Stimulated activated CD8-positive, alpha-beta memory T cell treated with anti-CD3 and anti-CD28 coated beads, Interleukin-7, amount 100 ng/mL, for 24 hours (primary cell): ENCODE results near the gene SLC9C2.
"Not testable (repeated sequence)": the region's sequence is repeated elsewhere in the genome, so short reads cannot be mapped to it uniquely, and the experiment has no call there.

Source experiments
- DNase-seq: peaks from one replicate; pipeline ENCODE4 v3.0.0-alpha.2; 2020; ENCODE audit warnings: low read depth

SLC9C2 gene

DNA sequence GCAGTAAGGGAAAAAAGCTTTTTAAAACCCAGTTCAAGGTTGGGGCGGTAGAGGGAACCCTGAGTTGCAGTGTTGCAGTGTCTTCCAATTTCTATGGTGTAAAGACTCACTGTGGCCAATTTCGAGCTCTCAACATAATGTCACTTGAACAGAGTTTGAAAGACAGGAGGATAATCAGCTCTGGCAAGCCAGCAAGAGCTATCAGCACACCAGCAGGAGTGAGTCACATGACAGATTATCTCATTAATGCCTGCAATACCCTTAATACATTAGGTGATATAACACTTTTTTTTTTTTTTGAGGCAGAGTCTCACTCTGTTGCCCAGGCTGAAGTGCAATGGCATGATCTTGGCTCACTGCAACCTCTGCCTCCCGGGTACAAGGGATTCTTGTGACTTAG, 22.8 kb downstream of the SLC9C2 start:
- DNase-seq: no peak

DNA sequence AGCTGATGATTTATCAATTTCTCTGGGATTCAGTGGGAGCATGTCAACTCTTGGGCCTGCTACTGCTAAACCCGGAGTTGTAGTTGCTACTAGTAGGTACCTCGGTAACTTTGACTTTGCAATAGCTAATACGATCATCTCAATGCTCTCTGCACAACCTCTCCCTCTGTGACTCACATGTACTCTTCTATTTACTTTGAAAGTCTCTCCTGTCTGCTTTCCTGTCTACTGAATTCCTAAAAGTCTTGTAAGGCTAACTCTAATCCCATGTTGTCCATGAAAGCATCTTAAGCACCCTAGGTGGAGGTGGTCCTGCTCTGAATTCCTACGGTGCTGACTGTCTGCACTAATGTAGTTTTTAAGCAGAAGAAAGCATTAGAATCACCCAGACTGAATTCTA, 29.3 kb downstream of the SLC9C2 start:
- no peak for DNase-seq

DNA sequence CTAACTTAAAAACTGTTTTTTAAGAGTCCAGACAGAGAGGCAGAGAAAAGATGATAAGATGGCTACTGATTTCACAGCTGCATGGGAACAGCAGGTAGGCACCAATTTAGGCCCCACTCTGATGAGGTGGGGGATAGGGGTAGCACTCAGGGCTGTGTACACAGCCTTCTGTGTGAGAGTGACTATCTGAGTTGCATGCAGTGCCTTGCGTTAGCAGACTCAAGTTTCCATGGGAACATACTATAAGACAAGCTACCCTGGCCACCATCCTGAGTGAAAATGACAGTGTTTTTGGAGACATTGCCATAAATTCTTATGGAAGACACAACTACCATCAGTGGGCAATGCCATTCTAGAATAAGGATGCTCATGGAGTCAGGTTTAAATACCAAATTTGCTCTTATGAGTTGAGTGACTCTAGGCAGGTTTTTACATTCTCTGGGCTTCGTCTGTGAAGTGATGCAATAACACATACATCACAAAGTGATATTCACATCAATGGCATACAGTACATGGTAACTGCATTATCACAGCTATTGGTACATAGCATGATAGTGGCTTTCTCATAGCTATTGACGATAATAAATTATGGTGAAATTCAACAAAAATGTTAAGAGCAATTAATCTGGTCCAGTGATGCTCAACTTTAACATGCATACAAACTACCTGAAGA, 30.5 kb downstream of the SLC9C2 start:
- no peak for DNase-seq

DNA sequence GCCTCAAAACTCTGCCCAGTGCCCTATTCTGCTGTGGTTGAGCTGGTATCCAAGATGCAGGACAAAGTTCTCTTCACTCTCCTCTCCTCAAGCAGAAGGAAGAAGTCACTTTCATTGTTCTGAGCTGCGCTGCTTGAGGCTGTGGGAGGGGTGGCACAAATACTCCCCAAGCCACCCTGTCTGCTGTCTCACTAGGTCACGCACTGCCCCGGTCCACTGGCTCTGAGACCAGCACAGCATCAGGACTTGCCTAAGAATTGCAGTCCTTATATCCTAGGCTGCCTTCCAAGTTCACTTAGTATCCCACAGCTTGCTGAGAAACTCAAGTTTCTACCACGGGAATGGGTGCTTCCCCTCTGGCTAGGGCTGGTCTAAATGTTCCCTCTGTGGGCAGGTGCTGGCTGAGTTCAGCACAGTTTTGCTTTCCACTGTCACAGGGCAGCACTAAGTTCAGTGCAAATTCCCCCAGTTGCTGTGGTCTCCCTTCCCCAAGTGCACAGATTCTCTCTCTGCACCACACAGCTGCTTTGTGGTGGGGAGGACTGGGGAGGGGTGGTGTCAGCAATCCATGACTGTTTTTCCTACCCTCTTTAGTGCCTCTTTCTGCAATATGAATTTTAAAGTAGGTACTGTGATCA, 32.4 kb downstream of the SLC9C2 start:
- DNase-seq: no peak

DNA sequence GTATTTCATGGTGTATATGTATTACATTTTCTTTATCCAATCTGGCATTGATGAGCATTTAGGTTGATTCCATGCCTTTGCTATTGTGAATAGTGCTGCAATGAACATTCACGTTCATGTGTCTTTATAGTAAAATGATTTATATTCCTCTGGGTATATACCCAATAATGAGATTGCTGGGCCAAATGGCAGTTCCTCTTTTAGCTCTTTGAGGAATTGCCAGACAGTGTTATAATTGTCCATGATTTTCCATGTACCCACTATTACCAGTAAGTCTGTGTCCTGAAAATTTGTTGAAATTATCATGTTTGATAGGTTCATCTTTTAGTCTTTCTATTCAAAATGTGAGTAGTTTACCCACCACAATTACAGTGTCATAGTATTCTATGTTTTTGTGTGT, 34.4 kb downstream of the SLC9C2 start:
- DNase-seq: no peak

DNA sequence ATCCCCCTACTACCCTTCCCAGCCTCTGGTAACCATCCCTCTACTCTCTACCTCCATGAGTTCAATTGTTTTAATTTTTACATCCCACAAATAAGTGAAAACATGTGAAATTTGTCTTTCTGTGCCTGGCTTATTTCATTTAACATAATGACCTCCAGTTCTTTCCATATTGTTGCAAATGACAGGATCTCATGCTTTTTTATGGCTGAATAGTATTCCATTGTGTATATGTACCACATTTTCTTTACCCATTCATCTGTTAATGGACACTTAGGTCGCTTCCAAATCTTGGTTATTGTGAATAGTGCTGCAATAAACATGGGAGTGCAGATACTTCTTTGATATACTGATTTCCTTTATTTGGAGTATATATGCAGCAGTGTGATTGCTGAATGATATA, 39.0 kb downstream of the SLC9C2 start:
- not testable (repeated sequence) for DNase-seq

DNA sequence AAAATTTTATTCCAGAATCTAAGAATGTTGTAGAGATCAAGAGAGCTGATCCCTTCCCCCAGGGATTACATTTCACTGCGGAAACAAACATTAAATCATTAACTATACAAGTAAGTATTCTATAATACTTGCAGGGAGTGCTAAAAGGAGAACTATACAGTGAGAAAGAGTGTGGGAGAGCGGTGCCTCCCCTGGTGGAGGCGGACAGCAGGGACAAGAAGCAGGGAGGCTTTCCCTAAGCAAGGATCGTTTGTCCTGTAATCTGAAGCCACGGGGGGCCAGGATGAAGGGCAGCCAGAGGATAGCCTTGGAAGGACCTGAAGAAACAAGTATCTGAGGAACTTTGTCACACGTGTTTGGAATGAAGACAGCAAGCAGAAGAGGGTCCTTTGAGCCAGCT, 40.1 kb downstream of the SLC9C2 start:
- no peak for DNase-seq

DNA sequence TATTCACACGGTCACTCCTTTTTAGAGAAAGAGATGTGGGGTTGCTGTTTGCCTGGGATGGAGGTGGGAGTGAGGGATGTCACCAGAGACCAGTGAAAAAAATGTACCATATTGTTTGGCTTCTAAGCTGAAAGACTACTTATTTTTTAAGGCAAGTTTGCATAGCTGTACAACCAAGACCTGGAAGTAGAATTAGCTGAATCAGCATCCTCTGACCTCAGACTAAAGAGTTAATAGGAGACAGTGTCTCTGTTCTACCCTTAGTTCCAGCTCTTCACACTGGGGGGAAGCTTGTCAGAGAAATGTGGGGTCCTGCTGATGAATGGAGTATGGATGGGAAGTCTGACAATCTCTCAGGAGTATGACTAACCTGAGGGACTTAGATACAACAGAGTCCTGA, 41.6 kb downstream of the SLC9C2 start:
- no peak for DNase-seq

DNA sequence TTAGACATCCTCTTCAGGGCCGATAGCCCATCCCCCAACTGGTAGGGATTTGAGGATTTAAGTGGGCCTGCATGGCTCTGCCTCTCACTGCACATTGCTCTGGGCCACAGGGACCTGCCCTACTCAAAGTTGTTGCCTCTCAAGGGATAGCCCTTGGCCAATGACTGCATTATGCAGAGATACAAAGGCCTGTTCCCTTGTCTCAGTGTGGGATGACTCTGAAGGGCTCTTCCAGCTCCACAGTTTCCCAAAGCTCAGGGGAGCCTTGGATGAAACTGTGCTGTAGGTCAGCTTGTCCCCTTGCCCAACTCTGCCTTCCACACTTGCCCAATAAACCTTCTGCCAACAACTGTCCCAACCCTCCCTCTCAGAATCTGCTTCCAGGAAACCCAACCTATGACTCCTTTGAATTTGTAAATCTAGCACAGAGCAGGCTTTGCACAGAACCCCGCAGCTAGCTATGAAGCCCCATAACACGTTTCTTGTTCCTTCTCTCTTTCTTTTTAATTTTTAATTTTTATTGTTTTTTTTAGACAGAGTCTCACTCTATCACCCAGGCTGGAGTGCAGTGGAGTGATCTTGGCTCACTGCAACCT, 42.5 kb downstream of the SLC9C2 start:
- DNase-seq: no peak

DNA sequence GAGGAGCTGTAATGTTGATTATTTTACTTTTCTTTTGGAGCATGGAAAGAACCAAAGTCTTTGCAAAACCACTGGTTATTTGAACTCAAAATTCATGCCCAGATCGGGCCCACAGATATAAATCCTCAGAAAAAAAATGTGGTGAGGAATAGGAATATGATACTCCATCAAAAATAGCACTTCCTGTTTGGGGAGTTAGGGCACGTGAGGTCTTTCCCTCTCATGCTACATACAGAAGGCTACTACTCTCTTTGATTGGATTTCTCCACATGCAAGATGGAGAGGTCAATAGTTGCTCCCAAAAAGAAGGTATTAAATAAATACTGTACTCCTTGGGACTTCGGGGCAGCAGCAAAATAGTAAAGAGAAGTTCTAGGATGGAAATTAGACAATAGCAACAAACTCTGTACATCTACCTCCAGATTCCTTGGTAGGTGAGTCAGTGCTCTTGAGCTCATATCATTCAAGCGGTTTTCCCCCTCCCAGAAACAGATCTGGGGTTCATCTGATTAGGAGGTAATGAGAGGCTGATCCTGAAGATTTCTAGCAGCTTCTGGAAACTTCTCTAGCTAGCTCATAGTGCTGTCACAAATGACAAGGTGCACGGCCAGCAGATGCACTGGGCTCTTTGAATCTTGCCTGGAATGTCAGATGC, 47.1 kb downstream of the SLC9C2 start:
- DNase-seq: no peak

DNA sequence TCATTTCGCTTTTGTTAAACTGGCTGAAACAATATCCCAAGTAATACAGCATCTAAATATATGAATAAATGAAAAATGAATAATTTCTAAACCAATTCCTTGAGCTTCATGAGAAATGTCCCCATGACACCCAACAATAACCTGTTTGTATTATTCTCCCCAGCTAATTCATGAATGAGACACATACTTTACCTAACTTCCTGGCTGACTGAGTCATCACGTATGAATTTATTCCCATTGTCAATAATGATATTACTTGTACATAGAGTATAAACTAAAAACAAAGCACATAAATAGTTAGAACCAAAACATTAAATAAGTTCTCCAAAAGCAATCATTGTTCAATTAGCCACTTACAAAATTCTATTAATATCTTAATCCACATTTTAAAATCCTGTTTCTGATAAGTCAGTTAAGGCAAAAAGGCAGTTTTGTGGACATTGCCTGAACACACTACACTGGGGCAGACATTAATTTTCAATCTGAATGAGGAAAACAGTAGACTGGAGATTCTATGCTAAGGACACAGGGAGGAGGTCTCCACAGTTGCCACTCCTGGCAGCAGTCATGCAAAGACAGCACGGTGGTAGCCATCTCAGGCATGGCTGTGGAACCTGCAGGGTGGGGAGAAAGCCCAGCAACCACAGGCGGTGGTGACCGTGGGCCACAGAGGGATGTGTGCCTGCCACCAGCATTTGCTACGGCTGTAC, 48.2 kb downstream of the SLC9C2 start:
- no peak for DNase-seq

DNA sequence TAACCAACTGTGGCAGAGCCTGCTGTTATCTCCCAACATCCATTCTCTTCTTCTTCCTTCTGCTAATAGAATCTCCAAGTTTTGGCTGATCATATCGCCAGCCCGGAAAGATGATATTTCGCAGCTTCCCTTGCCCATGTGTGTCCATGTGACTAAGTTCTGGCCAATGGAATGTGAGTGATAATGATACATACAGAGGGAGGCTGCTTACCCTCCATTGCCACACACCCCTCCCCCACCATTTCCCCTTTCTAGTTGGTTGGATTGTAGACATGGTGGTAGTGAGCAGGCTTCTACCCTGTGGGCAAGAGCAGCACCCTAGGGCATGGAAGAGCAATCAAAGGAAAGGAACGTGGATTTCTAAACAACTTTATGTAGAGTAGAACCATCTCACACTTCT, 48.8 kb downstream of the SLC9C2 start:
- no peak for DNase-seq

DNA sequence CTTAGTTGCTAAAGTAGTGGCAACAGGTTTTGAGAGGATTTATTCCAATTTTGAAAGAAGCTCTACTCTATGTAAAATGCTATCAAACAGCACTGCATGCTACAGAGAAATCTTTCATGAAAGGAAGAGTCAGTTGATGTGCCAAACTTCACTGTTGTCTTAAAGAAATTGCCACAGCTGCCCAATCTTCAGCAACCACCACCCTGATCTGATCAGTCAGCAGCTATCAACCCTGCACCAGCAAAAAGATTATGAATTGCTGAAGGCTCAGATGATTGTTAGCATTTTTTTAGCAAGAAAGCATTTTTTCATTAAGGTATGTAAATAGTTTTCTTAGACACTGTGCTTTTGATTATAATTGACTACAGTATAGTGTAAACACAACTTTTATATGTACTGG, 49.6 kb downstream of the SLC9C2 start:
- DNase-seq: no peak

DNA sequence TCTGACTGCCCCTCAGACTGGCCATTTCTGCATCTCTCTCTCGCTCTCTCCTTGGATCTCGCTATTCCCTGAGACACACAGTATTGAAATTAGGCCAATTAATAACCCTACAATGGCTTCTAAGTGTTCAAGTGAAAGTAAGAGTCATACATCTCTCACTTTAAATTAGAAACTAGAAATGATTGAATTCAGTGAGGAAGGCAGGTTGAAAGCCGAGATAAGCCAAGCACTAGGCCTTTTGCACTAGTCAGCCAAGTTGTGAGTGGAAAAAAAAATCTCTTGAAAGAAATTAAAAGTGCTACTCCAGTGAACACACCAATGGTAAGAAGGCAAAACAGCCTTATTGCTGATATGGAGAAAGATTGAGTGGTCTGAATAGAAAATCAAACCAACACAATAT, 51.2 kb downstream of the SLC9C2 start:
- DNase-seq: no peak

DNA sequence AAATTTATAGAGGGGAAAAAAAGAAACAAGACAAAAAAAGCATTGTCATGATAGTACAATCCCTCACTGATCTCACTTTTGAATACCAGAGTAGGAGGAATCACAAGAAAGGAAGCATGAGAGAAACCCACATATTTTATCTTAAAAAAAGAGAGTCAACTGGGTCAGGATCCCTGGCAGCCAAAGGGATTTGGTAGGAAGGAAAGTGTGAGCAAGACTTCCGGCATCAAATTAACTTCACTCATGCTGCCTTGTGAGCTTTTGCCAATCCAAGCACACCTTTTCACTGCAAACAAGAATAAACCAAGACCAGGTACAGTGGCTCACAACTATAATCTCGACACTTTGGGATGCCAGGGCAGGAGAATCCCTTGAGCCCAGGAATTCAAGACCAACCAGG, 53.1 kb downstream of the SLC9C2 start:
- DNase-seq: no peak

DNA sequence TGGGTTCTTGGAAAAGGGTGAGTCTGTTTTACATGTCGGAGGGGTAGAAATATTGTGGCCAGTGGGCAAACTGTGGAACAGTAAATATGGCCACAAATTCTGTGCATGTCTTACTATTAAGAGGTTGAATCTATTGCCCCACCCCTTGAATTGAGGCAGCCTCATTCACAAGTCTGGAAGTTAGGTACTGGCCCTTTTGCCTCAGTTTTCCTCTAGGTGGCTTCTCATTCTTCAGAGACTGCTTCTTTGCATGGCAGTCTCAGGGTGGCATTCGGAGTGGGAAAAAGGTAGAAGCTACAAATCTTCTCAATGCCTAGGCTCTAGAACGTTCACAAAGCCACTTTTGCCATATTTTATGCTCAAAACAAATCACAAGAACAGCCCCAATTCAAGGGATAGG, 57.2 kb downstream of the SLC9C2 start:
- DNase-seq: no peak

DNA sequence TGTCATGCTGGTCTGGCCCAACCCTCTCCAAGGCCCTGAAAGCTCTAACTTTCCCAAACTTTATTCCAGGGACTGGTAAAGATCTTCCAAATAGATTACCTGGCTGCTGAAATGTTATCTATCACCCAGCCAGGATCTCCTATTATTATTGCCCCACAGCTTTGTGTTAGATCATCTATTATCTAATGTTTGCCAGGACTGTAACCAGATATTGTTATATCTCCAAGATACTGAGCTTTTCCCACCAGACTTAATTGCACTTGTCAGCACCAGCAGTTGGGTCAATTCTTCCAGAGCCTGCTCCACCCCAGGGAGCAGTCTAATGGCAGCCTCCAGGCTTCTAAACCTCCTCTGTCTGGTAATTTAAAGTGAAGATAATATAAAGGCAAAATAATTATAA, 66.6 kb downstream of the SLC9C2 start:
- DNase-seq: no peak

DNA sequence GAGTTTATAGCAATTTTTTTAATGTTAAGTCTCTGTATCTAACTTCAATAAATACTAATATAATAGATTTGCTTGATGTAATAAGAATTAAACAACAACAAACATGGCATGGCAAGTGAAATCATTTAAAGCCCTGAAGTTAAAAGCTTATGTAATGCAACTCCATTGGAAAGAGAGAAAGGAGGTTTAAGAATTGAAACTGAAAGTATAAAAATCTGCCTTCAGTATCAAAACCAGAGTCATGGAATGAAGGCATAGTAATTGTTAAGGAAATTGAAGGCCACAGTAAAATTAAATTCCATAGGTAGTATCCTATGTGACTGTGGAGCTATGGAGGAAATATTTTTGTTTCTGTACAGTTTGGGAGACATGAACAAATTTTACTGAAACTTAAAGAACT, 70.6 kb downstream of the SLC9C2 start:
- DNase-seq: no peak

DNA sequence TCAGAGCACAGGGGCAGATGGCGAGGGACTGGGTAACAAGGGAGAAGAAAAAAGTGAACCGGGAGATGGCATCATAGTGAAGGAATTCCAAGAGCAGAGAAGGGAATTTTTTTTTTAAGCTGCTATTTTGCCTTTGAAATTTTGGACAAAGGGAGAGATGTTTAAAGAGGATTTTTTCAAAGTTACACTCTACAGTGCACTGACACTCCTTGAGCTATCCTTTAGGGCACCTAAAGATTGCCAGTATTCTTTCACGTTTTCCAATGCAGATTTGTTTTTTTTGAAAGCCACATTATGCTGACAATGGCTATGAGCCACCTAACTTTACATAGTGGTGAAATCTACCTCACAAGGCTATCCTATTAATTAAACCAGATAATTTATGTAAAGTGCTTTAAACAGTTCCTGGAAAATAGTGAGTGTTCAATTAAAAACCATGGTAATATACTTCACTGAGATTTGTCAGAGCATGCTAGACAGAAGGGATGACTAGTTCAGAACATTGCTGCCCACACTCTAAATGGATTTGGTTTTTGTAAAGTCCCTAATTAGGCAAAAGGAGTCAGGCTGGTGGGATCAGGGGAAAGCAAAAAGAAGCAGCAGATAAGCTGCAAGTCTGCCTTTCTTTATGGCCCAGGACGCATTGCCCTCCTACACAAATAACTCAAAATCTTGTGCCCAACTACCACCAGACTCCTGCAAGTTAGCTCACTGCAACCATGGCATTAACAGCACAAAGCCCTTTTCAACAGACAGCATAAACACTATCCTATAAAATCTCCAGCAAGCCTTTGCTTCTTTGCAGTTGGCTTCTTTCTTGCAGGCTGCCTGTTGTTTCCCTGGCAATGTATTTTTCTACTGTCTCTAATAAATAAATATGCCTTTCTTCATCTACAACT, 71.8 kb downstream of the SLC9C2 start:
- DNase-seq: no peak

DNA sequence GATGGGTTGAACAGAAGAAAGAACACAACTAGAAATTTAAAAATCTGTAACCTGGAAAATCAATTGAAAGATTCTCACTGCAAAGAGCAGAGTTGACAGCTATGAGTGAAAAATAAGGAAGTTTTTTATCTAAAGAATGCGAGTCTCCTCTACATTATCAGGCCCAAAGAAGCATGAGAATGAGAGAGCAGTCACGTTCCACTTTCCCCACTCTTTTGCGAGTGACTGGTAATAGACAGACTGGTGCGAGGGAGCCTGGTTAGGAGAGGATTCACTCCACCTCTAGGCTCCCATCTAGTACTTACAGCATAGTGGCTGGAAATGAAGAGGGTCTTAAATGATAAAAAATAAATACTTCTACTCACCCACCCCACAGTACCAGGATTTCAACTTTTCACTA, 73.8 kb downstream of the SLC9C2 start:
- DNase-seq: no peak

DNA sequence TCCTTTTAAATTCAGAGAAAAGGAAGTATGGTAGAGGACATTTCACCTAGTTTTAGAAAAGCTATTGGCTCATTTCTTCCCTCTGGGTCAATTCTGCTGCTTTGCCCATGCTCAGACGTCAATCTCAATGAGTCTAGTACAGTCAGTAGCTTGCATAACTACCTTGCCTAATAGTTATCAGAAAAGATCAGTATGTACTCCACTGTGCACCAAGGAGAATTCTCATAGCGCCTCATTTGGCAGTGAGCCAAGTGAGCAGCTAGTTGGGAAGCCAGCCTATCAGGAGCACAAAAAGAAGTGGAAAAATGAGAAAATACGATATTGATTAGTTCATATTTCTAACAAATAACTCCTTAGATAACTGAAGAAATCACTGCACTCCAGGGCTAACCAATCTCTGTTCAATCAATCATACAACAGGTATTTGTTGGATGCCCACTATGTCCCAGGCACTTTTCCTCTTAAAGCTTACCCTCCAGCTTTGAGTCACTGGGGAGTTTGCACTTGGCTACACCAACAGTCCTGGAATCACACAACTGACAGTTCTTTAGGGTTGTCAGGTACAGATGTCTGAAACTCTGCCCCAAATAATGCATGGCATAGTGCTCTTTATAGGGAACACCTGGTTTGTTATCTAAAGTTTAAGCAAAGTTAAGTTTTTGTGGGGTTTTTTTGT, 75.6 kb downstream of the SLC9C2 start:
- DNase-seq: no peak
